ENCODE data around the gene DNAJB14.

- no peak for TF ChIP-seq CTCF (conservative IDR thresholded peaks at IDR 0.05 in 1 of 2, IDR thresholded peaks at IDR 0.05 in 1 of 2; ENCODE audit: low read depth in 1 of 2, low read length in 2 of 2)
- no peak for TF ChIP-seq EZH2 (IDR thresholded peaks at IDR 0.05; ENCODE audit: low read length, missing control alignments)
These were observed at the start of gene DNAJB14 for GRCh38 chr4:99946356-99947189.
